GM19238 (cell line): Measurements from ENCODE around the gene SSTR5.
A peak's percentile ranks its signal among the peaks of the same experiment; 100 is the strongest.

Experiments used
- DNase-seq: peaks from one replicate; pipeline ENCODE4 v3.0.0; 2011; ENCODE audit warnings: low spot score; ENCODE audit not compliant: insufficient read length

Gene SSTR5

GRCh38 chr16:1054660-1055556, 17.6 kb upstream of the SSTR5 start:
- DNase-seq = peak; percentile 51

DNA sequence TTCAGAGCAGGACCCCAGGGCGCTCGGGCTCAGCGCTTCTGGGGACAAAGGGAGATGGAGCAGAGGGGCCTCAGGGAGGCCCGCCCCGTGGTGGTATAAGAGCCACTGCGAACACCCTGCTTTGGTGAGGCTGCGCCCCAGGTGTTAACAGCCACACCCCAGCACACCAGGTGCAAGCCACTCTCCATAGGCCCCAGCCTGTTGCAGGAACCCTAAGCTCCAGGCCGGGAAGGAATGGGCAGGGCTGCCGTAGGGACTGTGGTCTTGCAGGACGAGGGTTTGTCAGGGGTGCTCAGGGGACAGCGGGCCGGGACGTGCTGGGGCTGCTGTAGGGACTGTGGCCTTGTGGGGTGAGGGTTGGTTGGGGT, 17.0 kb upstream of the SSTR5 start:
- no peak for DNase-seq

DNA sequence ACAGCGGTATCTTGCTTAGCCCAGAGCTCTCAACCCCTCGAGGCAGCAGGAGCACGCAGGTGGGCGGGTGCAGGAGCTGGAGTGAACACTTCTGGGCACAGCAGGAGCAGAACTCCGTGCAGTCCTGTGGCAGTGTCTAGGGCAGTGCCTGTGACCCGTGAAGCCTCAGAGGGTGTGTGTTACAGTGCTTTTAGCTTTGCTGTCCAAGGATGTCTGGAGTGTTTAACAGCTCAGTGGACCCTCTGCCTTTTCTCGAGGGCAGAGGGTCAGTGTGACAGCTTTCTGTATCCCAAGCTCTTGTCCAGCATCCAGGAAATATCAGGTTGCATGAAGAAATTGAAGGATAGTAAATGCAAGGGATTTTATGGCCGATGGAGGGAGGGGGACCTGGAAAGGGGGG, 16.4 kb upstream of the SSTR5 start:
- DNase-seq = no peak

GRCh38 chr16:1057252-1057932, 15.2 kb upstream of the SSTR5 start:
- DNase-seq = peak; percentile 40

DNA sequence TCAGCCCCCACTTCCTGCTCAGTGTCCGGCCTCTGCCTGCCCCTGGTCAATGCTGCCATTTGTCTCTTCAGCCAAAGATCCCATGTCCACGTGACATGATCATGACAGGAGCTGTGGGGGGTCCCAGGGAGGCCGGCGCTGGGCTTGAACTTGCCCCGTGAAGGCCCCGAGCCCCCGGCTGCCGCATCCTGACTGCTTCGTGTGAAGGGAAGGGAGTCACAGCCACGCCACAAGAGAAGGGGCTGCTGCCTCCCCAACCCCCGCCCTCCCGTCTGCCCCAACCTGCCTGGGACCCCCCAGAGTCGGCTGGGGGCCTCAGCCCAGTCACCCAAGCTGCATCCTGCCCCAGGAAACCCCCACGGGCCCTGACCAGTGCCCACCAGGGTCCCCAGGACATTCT, 14.3 kb upstream of the SSTR5 start:
- no peak for DNase-seq

DNA sequence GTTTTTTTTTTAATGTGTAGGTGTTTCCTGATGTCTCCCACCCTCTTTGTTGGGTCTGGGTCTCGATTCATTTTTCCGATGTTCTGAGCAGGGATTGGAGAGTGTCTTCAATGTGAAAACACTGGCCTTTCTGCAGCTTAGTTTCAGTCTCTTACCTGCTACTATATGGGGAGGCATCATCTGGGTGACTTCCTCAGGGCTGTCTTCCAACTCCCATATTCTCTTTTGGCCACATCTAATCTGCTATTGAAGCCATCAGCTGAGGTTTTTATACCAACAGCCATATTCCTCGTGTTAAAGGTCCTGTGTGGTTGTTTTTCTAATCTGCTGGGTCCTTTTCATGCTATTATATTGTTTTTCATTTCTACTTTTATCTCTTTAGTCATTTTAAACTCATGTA, 13.2 kb upstream of the SSTR5 start:
- no peak for DNase-seq

- DNase-seq = no peak
Observed at GRCh38 chr16:1060416-1061340, 11.9 kb upstream of the SSTR5 start.

GRCh38 chr16:1061769-1062505, 10.6 kb upstream of the SSTR5 start:
- DNase-seq = no peak

DNA sequence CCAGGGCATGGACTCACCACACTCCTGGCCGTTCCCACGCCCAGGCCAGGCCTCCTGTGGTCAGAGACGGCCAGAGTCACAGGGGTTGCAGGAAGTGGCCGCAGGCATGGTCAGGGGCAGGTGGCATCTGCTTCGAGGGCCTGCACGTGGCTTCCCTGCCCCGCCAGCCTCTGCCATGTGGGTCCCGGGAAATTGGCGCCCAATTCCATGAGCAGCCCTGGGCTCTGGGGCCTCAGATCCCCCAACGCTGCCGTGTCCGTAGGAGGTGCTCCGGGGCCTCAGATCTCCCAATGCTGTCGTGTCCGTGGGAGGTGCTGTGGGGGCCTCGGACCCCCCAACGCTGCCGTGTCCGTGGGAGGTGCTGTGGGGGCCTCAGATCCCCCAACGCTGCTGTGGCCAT, 9.7 kb upstream of the SSTR5 start:
- DNase-seq = no peak

DNA sequence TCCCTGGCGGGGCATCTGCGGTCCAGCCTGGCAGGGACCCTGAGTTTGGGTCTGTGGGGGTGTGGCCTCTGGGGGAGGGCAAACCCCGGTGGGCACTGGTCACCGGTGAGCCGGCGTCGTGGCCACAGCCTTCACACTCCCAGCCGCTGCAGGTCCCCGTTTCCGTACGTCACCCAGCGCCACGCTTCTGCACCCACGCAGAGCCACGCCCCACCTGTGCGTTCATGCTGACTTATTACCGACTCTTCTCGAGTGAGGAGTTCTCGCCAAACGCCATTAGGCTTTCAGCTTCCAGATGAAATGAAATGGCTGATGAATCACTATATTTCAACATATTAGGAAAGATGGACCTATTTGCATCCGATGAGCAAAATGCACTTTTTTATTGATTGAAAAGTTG, 8.8 kb upstream of the SSTR5 start:
- no peak for DNase-seq

- DNase-seq = no peak
Observed at GRCh38 chr16:1065469-1066128, 6.9 kb upstream of the SSTR5 start.

DNA sequence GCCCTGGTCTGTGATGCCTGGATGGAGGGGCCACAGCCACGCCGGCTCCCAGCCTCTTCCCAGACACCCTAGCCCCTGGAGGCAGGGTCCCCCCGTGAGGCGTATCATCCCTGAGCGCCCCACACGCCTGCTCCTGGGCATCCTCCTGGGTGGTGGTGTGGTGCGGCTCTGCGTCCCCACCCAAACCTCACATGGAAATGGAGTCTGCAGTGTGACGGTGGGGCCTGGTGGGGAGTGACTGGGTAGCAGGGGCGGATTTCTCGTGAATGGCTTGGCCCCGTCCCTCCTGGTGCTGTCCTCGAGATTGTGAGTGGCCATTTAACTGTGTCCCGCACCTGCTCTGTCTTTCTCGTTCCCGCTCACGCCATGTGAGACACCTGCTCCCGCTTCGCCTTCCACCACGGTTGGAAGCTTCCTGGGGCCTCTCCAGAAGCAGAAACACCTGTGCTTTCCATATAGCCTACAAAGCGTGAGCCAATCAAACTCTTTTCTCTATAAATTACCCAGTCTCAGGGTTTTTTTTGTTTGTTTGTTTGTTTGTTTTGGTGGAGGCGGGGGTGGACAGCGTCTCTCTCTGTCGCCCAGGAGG, 5.9 kb upstream of the SSTR5 start:
- DNase-seq = no peak

GRCh38 chr16:1067629-1068028, 4.9 kb upstream of the SSTR5 start:
- DNase-seq = no peak

GRCh38 chr16:1068451-1068850, 4.1 kb upstream of the SSTR5 start:
- DNase-seq = no peak

DNA sequence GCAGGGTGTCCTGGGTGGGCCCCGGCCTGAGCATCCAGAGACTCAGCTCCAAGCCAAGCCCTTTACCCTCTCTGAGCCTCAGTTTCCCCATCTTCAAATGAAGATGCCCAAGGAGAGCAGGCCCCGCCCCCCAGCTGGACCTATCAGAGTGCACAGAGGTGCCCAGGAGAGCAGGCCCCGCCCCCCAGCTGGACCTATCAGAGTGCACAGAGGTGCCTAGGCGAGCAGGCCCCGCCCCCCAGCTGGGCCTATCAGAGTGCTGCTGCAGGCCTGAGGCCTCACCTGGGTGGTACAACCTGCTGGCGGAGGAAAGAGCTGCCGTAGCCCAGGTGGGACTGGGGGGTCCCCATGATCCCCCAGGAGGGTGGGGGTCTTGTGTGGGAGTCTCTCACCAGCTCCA, 3.4 kb upstream of the SSTR5 start:
- no peak for DNase-seq

- DNase-seq = no peak
Observed at GRCh38 chr16:1070084-1070863, 2.3 kb upstream of the SSTR5 start.

DNA sequence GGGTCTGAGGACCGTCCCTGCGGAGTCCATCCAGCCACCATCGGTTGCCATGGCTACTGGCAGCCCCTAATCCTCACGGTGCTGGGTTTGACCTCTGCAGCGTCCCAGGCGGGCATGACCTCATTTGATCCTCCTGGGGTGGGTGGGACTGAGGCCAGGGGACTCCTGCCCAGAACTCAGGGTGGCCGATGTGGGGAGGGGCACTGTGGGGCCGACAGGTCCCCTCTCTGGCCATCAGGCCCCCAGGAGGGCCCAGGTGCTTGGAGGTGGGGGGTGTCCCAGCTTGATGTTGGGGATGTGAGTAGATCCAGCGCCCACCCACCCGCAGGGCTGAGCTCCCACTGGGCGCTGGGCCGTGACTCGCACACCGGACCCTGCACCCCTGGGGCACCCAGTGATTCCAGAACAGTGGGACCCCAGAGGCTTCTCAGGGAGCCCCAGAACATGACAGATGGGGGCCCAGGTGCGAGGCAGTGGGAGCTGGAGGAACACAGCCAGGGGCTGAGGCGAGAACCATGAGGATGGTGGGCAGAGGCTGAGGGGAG, 1.6 kb upstream of the SSTR5 start:
- DNase-seq = no peak

DNA sequence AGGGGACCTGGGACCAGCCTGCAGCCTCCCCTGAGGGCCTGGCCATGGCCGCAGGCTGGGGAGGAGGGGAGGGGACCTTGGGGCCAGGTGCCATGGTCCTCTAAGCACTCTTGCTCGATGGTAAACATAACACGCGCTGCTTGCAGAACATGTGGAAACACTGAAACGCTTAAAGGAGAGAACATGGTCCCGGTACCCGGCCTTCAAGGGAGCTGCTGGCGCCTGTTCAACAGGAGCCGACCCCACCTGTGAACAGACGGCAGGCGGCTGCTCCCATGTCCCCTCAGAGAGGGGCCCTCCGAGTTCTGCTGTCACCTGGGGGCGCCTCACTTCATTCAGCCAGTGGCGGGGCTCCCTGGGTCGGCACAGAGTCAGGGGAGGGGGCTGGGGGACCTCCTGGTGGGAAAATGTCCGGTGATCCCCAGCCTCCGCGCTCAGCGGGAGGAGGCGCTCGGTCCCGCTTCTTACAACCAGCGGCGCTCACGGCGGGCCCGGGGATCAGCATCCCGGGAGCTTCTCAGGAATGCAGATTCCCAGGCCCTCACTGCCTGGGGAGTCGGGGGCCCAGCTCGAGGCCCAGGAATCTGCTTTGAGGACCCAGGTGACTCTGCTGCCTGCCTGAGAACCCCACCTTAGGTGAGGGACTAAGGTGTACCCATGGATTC, 854 bp upstream of the SSTR5 start:
- no peak for DNase-seq

DNA sequence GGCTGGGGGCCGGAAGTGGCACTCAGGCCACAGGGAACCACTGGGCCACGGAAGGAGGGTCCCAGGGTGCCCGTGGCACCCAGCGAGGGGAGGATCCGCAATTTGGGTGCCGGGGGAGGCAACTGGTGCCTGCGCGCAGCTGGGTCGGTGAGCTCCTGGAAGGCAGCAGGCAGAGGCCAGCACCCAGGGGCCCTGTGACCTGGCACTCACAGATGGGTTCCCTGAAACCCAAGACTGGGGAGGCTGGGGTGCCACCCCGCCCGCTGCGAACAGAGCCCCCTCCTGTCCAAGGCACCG, 663 bp downstream of the SSTR5 start:
- no peak for DNase-seq
